Fibroblast of peridontal ligament (primary cell): Measurements from ENCODE around the gene CEP104.
"Not testable (repeated sequence)": the region's sequence is repeated elsewhere in the genome, so short reads cannot be mapped to it uniquely, and the experiment has no call there.

ENCODE experiments used
- DNase-seq: peaks from one replicate; pipeline ENCODE4 v3.0.0-alpha.2; 2010; ENCODE audit errors: extremely low read depth

The CEP104 gene

DNA sequence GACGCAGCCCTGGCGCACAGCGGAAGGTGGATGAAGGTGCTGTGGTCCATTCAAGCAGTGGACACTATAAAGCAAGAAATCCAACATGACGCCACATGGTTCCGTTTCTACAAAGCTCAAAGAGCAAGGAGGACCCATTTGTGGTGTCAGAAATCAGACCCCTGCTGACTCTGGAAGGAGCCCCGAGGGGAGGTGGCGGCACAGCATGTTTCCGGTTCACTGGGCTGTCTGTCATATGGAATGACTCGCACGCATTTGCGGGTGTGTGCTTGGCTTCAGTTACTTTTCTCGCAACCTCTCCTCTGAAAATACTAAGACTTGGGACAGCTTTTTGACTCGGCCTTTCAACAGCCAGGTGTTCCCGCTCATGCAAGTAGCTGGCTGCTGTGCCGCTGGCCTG lies 31.7 kb downstream of the CEP104 start:
- no peak for DNase-seq

DNA sequence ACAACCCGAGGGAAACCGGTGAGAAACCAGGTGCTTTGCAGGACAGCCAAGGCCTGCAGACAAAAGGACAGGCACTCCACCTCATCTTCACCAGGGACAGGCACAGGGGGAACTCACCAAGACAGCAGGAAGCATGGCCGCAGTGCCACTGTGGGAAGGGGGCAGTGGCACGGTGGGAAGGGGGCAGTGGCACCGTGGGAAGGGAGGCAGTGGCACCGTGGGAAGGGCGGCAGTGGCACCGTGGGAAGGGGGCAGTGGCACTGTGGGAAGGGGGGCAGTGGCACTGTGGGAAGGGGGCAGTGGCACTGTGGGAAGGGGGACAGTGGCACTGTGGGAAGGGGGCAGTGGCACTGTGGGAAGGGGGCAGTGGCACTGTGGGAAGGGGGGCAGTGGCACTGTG lies 32.4 kb downstream of the CEP104 start:
- DNase-seq = no peak

DNA sequence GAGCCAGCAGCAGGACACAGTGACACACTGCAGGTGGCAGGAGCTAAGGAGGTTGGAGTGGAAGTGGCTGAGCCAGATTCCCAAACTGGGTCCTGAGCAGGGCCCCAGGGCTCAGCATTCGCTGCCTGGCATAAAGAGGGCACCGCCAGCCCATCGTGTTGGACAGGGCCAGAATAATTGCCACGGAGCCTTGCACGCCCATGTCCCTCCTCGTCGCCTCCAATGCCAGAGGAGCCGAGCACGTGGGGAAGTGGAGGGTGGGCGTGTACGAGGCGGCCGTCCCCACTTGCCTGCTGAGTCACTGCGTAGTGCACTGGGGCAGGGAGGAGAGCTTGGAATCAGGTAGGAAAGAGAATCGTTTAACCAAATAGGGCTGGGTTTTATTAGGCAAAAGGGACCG lies 34.6 kb downstream of the CEP104 start:
- DNase-seq = no peak

DNA sequence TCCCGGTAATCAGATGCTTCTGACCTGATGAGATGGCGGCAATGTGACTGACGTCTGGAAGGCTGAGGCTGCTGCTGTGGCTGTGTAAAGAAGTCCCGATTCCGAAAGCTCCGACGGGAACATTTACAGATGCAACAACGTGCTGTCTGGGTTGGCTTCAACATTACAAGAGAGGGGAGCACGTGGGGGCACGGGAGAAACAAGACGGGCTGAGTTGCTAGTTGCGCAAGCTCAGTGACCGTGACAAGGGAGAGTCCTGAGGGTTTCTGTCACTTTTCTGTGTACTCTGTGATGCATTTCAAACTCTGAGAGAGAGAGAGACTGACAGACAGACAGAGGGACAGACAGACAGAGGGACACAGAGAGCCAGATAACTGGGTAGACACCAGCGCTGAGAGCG lies 35.1 kb downstream of the CEP104 start:
- no peak for DNase-seq

DNA sequence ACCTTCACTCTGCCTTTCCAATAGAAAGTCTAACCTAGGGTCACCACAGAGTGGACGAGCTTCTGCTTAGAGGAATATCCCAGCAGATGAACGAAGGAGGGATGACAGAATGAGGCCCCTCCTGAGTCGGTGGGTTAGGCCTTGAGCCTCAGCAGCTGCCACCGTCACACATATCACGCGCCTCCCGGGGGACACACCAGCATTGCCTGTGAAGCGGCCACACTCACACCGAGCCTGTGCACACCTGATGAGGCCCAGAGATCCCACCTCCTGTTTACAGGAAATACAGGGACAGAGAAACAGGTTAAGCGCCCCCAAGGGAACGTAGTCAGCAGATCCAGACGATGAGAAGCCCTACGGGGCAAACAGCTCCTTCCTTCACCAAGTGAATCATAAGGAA lies 35.6 kb downstream of the CEP104 start:
- no peak for DNase-seq

DNA sequence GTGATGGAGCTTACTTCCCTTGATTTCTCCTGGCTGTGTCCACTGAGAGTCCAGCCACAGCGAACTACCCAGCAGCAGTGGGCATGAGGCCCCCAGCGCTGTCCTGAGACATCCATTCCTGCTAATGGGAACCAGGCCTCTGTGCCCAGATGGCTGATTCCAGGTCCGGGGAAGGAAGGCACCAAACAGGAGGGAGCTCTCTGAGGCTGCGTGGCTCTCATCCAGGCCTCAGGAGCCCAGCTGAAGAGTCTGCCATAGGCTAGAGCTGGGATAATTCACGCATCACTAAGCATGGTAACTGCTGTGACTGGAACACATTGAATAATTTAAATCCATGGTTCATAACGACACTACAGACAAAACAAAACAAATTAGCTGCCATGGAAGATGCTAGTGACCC lies 36.0 kb downstream of the CEP104 start:
- DNase-seq = no peak

DNA sequence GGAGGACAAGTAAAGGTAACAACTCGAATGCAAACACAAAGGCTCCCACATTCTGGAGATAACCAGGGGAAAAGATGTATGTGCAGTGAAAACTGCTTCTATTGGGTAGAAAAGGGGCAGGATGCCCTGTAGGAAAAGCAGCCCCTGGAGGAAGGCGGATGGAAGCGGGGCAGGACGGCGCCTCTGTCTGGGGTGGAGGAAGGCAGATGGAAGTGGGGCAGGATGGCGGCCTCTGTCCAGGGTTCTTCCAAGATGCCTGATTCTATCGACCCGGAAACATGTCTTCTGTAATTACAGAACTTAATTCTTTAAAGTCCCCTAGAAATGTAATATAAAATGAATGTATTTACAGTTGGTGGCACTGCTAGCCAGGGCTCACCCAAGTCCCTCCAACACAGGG lies 36.7 kb downstream of the CEP104 start:
- DNase-seq = no peak

DNA sequence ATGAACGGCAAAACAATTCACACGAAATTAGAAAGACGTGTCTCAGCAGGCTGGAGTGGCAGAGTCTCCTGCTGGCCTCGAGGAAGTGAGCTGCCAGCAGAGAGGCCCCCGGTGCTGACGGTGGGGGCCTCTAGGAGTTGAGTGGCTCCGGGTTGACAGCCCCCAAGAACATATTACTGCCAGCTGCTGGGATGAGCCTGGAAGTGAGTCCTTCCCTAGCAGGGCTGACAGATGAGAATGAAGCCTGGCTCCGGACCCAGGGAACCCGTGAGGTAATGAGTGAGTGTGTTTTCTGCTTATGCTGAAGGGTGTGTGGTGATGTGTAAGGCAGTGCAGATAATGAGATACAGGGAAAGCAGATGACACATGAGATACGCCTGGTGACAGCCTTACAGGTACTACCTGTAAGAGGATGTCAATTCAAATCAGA lies 37.2 kb downstream of the CEP104 start:
- no peak for DNase-seq

DNA sequence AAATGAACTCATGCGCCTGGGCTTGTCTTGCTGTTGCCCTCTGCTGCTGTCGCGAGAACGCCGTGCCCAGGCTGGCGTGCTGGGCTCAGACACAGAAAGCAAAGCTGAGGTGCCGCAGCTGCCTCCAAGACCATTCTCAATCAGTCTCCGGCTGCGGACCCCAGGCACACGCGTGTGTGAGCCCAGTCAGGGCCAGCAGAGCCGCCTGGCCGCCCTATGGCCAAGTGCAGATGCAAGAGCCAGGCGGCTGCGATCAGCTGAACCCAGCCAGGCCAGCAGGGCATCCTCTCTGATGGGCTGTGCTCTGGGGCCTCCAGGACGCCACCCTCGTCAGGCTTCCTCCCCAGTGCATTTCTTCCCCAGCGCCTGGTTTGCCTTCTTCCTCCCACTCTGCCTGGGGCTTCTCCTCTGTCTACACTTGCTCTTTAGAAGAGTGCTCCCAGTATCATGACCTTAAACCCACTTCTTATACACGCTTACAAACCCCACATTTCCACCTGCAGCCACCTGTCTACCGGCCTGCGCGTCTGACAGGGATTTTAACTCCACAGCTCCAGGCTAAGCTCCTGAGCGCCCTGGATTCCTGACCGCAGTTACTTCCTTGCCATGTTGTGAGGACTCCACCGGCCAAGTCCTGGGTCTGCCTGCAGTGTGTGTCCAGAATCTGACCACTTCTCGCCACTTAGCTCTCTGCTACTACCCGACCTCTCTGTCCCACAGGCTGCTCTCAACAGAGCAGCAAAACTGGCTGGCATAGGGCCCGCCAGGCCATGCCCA lies 39.0 kb downstream of the CEP104 start:
- DNase-seq = no peak

DNA sequence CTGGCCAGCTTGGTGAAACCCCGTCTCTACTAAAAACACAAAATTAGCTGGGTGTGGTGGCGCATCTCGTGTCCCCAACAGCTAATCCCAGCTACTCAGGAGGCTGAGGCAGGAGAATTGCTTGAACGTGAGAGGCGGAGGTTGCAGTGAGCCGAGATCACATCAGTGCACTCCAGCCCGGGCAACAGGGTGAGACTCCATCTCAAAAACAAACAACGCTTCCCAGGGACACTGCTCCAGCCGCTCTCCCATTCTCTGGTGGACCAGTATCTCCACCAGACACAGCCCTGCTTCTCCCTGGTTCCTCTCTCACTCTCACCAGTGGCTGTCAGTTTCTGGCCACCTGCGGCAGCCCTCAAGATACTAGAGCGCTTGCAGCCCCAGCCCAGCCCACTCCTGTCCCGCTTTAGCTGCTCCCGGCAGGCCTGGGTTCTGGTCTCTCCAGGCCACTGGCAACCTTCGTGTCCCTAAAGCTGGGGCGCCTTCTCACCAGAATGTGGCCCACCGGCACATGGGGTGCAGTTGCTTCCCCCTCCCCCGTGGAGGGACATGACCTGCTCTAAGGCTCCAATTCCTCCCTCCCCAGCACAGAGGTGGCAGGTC lies 39.8 kb downstream of the CEP104 start:
- DNase-seq = no peak

DNA sequence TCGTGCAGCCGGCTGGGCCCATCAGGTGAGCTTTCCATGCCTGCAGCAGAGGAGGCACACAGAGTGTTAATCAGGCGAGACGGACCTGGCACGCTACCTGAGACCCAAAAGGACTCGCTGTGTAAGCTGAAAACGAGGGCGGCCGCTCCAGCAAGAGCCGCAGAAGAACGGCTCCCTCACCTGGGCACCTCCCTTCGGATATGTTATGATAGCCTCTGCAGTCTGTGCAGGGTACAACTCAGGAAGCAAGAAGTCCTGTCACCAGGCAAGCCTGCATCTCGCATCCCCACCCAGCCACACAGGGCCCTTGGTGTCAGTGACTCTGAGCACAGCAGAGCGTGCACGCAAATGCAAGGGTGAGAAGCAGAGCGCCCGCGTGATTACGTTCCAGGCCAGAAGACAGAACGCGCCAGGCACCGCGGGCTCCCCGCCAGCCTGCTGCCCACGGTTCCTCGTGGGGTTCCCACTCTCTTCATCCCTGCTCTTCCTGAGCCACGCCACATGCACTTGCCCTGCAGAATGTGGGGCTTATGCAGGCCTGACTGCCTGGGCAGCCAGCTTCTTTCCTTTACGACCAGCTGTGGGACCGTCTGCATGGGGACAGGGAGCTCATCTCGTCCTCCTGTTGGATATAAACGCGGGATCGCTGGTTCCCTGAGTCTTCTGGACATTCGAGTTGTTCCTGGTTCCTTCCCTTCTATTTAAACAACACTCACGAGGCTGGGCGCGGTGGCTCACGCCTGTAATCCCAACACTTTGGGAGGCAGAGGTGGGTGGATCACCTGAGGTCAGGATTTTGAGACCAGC lies 40.5 kb downstream of the CEP104 start:
- no peak for DNase-seq

DNA sequence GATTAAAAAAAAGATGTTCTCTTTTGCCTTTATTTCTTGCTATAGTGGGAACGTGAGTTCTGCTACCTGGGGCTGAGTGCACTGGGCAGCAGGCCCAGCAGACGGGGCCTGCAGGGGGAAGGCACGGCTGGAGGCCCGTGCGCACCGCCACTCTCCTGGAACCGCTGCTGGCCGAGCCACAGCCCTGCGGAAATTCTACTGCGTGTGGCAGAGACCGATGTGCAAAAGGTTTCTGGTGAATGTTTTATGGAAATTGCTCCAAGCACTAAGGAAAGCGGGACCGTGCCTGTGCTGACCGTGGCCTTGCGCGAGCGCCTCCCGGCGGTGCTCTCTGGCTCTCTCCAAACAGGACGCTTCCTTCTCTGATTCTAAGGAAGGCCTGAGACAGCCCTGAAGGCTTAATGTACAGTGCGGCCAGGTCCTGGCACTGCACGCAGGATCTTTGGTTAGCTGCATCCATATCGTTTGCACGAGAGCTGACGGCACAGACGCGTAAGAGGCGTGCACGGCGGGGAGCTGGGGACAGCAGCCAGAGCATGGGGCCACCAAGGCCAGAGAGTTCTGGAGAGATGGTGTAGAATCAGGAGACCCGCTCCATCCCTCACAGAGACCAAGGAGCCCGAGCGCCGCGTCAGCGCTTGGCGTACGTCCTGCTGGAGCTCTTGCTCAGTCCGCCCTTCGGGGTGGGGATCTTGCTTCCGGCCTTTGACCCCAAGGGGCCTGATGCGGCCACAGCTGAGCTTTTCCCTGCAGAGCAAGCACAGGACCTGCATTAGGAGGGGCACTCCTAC lies 42.0 kb downstream of the CEP104 start:
- no peak for DNase-seq

DNA sequence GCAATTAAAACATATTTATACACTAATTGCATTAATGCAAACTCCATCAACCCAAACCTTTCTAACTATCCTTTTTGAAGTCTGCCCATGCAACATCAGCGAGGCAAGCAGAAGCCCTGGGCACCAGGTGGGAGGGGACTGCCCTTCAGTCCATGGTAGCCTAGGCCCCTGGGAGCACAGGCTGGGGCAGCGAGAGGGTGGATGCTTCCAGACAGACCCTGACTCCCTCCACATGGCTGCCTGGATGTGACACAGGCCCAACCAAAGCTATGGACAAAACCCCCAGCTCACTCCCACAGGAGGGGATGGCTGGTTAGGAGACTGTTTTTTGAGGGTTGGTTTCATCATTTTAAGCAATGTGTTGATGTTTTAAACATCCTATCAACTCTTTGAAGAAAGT lies 42.9 kb downstream of the CEP104 start:
- no peak for DNase-seq

DNA sequence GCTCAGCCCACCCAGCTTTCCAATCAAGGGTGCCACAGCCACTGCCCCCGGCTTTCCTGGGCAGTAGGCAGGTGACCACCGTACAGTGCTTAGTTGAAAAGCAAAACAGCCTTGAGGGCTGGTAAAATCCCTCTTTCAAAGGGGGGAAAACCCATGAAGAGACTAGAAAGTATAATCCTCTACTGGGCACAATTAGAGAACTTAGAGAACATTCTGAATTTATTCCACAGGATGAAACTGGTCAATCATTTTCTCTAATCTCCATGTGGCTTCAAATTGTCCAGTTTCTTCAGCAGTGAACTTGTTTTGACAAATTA lies 45.5 kb downstream of the CEP104 start:
- DNase-seq = no peak

DNA sequence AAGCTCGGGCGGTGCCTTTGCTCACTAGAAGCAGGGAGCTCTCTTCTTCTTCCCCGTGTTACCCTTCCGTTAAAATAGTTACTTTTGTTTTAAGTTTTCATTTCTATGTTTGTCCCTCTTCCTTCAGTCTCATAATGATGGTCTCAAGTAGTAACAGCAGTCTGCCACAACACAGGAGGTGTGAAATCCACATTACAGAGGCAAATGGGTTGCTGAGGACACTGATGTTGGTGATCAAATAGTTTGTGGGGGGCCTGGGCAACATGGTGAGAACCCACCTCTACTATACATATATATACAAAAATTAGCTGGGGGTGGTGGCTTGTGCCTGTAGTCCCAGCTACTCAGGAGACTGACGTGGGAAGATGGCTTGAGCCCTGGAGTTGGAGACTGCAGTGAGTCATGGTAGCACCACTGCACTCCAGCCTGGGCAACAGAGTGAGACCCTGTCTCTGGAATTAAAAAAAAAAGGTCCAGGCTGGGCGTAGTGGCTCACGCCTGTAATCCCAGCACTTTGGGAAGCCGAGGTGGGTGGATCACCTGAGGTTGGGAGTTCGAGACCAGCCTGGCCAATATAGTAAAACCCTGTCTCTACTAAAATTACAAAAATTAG lies 46.8 kb downstream of the CEP104 start:
- DNase-seq = not testable (repeated sequence)

DNA sequence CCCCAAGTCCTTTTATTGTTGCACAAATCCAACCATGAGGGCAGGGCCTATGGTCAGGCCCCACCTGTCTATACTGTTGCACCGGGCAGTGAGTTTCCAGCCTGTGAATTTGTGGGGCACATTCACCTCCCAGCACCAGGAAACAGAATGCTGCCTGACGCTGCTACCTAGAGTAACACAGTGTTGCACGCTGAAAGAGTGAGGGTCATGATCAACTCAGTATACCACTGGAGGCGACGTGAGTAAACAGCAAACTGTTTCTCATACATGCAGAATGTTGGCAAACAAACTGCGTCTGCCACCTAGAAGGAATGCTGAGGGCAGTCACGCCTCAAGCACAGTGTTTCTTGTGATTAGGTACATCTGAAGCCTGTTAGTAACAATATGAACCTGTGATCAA lies 47.3 kb downstream of the CEP104 start:
- DNase-seq = no peak

DNA sequence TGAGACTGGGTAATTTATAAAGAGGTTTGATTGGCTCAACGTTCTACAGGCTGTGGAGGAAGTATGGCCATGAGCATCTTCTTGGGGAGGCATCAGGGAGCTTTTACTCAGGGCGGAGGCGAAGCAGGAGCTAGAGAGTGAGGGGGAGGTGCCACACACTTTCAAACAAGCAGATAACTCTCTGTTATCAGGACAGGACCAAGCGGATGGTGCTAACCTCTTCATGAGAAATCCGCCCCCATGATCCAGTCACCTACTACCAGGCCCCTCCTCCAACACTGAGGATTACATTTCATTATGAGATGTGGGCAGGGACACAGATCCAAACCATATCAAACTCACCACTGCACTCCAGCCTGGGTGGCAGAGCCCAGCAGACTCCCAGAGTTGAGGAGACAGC lies 49.2 kb downstream of the CEP104 start:
- no peak for DNase-seq

DNA sequence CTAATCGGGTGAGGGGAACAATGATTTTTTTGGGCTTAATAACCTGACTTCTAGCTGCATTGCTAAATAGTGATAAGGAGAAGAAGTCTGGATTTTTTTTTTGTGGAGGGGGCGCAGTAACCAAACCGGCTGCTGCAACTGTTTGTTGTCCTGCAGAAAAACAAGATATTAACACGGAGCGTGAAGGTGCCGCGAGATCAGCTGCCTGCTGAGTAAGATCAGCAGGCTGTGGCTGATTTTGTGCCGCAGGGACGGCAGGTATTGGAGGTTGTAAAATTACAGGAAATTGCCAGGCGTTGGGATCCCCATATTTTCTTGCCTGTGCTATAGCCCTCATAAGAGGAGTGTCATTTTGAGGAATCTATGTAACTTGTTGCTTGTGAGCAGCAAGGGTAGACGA lies 52.0 kb downstream of the CEP104 start:
- DNase-seq = no peak

DNA sequence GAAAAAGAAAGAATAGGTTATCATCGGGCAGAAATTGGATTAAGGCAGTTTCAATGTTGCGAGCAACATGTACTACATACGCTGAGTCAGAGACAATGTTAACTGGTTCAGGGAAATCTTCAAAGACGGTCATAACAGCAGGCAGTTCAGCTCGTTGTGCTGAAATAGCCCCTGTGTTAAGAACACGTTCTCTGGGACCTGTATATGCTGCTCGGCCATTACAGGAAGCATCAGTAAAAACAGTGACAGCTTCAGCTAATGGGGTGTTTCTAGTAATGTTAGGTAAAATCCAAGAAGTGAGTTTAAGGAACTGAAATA lies 52.4 kb downstream of the CEP104 start:
- not testable (repeated sequence) for DNase-seq

DNA sequence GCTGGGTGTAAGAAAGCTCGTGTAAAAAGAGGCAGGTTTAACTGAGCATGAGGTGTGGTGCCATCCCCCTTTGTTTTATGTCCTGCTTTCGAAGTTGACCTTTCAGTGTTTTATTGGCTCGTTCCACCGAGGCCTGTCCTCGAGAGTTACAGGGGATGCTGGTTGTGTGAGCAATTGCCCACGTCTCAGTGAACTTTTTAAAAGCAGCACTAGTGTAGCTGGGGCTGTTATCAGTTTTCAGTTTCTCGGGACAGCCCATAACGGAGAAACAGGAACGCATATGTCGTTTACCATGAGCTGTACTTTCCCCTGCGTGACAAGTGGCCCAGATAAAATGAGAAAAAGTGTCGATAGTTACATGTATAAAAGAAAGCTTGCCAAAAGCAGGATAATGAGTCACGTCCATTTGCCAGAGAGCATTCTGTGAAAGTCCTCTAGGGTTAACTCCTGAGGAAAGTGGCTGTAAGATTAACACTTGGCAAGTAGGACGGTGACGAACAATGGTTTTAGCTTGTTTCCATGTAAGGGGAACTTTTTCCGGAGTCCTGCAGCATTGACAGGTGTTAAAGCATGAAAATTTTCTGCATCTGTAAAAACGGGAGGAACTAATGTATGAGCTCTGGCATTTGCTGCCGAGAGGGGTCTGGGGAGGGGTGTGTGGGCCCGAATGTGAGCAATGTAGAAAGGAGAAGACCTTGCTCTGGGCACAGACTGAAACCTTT lies 52.9 kb downstream of the CEP104 start:
- no peak for DNase-seq

DNA sequence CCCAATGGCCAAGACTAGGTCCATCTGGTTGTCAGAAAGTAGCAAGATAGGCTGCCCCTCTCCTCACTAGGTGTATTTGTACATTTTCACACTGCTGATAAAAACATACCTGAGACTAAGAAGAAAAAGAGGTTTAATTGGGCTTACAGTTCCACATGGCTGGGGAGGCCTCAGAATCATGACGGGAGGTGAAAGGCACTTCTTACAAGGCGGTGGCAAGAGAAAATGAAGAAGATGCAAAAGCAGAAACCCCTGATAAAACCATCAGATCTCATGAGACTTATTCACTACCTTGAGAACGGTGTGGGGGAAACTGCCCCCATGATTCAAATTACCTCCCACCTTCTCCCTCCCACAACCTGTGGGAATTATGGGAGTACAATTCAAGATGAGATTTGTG lies 56.2 kb downstream of the CEP104 start:
- not testable (repeated sequence) for DNase-seq
